Suprapubic skin (tissue), 4 donors: Measurements from ENCODE around the gene SORCS3. TPM values are rescaled to one million over a fixed set of nuclear protein-coding genes. Genes with fewer than 3 reads are reported as not detected.

Source experiments
- DNase-seq, 2 donors: peaks; one replicate each; pipeline ENCODE4 v3.0.0-alpha.2; 2019; ENCODE audit warnings: low spot score in 2 of 2
- H3K27ac ChIP-seq: fragments of 200-600 bp; sonication (generic); one replicate; pipeline ENCODE4 v1.5.1; 2019
- H3K27me3 ChIP-seq: fragments of 200-600 bp; sonication (generic); one replicate; pipeline ENCODE4 v1.5.1; 2019
- H3K36me3 ChIP-seq: fragments of 200-600 bp; sonication (generic); one replicate; pipeline ENCODE4 v1.5.1; 2019
- H3K4me1 ChIP-seq: fragments of 200-600 bp; sonication (generic); one replicate; pipeline ENCODE4 v1.5.1; 2019
- H3K4me3 ChIP-seq: fragments of 200-600 bp; sonication (generic); one replicate; pipeline ENCODE4 v1.5.1; 2019; ENCODE audit warnings: mild to moderate bottlenecking
- H3K9me3 ChIP-seq: fragments of 200-600 bp; sonication (generic); one replicate; pipeline ENCODE4 v1.5.1; 2019
- CTCF ChIP-seq, 2 donors: fragments of 200-600 bp in 1 of 2; fragments of 450-650 bp in 1 of 2; sonication (generic) in 1 of 2; IDR thresholded peaks; one replicate each; pipeline ENCODE4 v1.5.1; 2016 to 2019; ENCODE audit warnings: antibody characterized with exemption in 2 of 2, mild to moderate bottlenecking in 1 of 2, moderate library complexity in 1 of 2
- EP300 ChIP-seq: sonication (generic); formaldehyde crosslinking; IDR thresholded peaks from one replicate; pipeline ENCODE4 v1.6.1; 2017; ENCODE audit warnings: antibody characterized with exemption
- POLR2A ChIP-seq, 2 donors: fragments of 450-650 bp; IDR thresholded peaks; one replicate each; pipeline ENCODE4 v1.6.1; 2017; ENCODE audit warnings: antibody characterized with exemption in 2 of 2, mild to moderate bottlenecking in 2 of 2, moderate library complexity in 2 of 2
- POLR2AphosphoS5 ChIP-seq, 3 donors: sonication (generic); formaldehyde crosslinking; IDR thresholded peaks; one replicate each; pipeline ENCODE4 v1.6.1; 2017; ENCODE audit warnings: antibody characterized with exemption in 3 of 3
- WGBS: methylation state at CpG from one replicate; pipeline ENCODE4 v1.1.5; 2018; 5-methylcytosine and 5-hydroxymethylcytosine counted together
- total RNA-seq, 4 donors: library from RNA; depleted of rRNA; stranded (reverse); fragments of >200 nt; gene quantifications; one replicate each; pipeline ENCODE4 v1.1.0, GENCODE V29; 2016

SORCS3 gene
- total RNA-seq, 4 donors from 2014 or later: 0.16 to 0.19 (median 0.18) TPM

GRCh38 chr10:104622598-104623209, 18.4 kb upstream of the SORCS3 start:
- no peak for TF ChIP-seq POLR2AphosphoS5 (IDR thresholded peaks at IDR 0.05)
- TF ChIP-seq EP300: no peak
- no peak for TF ChIP-seq POLR2A (IDR thresholded peaks at IDR 0.05)
- peak in 1 of 2 donors; percentile 27 for TF ChIP-seq CTCF (IDR thresholded peaks at IDR 0.05)
- peaks cover 3% of the 10 kb centered on the region for H3K9me3 ChIP-seq
- H3K4me3 ChIP-seq: no peak overlapping the region
- no peaks in the 10 kb centered on the region for H3K36me3 ChIP-seq
- no peaks in the 10 kb centered on the region for H3K4me1 ChIP-seq
- no peak overlapping the region for H3K27ac ChIP-seq
- 29% methylated on average over 4 of the region's 4 CpGs for WGBS
- H3K27me3 ChIP-seq: peaks cover 16% of the 10 kb centered on the region
- no peak for DNase-seq

- no peaks in the 10 kb centered on the region for H3K9me3 ChIP-seq
- H3K36me3 ChIP-seq: no peaks in the 10 kb centered on the region
- WGBS: 87% methylated on average over 26 of the region's 26 CpGs
- no peak for DNase-seq
- no peak overlapping the region for H3K4me3 ChIP-seq
- TF ChIP-seq POLR2A (IDR thresholded peaks at IDR 0.05): no peak
- no peak for TF ChIP-seq CTCF (IDR thresholded peaks at IDR 0.05)
- TF ChIP-seq EP300: no peak
- no peak for TF ChIP-seq POLR2AphosphoS5 (IDR thresholded peaks at IDR 0.05)
- no peaks in the 10 kb centered on the region for H3K4me1 ChIP-seq
- no peak overlapping the region for H3K27ac ChIP-seq
- peaks cover 12% of the 10 kb centered on the region for H3K27me3 ChIP-seq
Measured at GRCh38 chr10:104630731-104631130, 10.4 kb upstream of the SORCS3 start.

- Histone ChIP-seq H3K27ac (no peak overlapping the region), H3K9me3 (no peaks in the 10 kb centered on the region), H3K4me3 (no peak overlapping the region), H3K27me3 (peaks cover 16% of the 10 kb centered on the region), H3K4me1 (no peaks in the 10 kb centered on the region), H3K36me3 (no peaks in the 10 kb centered on the region)
- DNase-seq: no peak
- 69% methylated on average over 3 of the region's 3 CpGs for WGBS
- TF ChIP-seq CTCF (IDR thresholded peaks at IDR 0.05) (no peak), EP300 (no peak), POLR2A (IDR thresholded peaks at IDR 0.05) (no peak), POLR2AphosphoS5 (IDR thresholded peaks at IDR 0.05) (no peak)
Measured at GRCh38 chr10:104631946-104632345, 9.1 kb upstream of the SORCS3 start.

- peak overlapping the region; percentile 39 for H3K4me3 ChIP-seq
- WGBS: 3% methylated on average over 28 of the region's 42 CpGs
- peaks cover 87% of the 10 kb centered on the region for H3K27me3 ChIP-seq
- DNase-seq: no peak
- TF ChIP-seq CTCF (IDR thresholded peaks at IDR 0.05) (peak in 1 of 2 donors; percentile 28), EP300 (no peak)
- H3K9me3 ChIP-seq: no peaks in the 10 kb centered on the region
- H3K4me1 ChIP-seq: peaks cover 39% of the 10 kb centered on the region
- no peak overlapping the region for H3K27ac ChIP-seq
- no peaks in the 10 kb centered on the region for H3K36me3 ChIP-seq
Measured at GRCh38 chr10:104638861-104639589, 2.1 kb upstream of the SORCS3 start.

GRCh38 chr10:104639590-104640338, 1.3 kb upstream of the SORCS3 start:
- Histone ChIP-seq H3K36me3 (no peaks in the 10 kb centered on the region), H3K27ac (no peak overlapping the region), H3K4me1 (peaks cover 39% of the 10 kb centered on the region), H3K27me3 (peaks cover 91% of the 10 kb centered on the region), H3K9me3 (no peaks in the 10 kb centered on the region), H3K4me3 (peak overlapping the region; percentile 39)
- TF ChIP-seq POLR2A (IDR thresholded peaks at IDR 0.05) (no peak), CTCF (IDR thresholded peaks at IDR 0.05) (no peak), POLR2AphosphoS5 (IDR thresholded peaks at IDR 0.05) (no peak), EP300 (no peak)
- DNase-seq: no peak
- 2% methylated on average over 23 of the region's 40 CpGs for WGBS
